ENCODE results near the gene NODAL. TPM values are rescaled to one million over a fixed set of nuclear protein-coding genes. Genes with fewer than 3 reads are reported as not detected.

Gene NODAL
- polyA plus RNA-seq, 2 of the 4 experiments (the other 2 are of a cell fraction) = not detected

GRCh38 chr10:70478191-70479164, 37.0 kb upstream of the NODAL start, which contains the start of gene PALD1 (continued):
- TF ChIP-seq KDM5A (IDR thresholded peaks at IDR 0.05) (no peak), HOXA7 (CRISPR knock-in tag; IDR thresholded peaks at IDR 0.05) (no peak), PHF8 (IDR thresholded peaks at IDR 0.05; ENCODE audit: borderline replicate concordance, low read depth) (peak; percentile 22; the same call in 1 of the 2 replicates), FOSB (CRISPR knock-in tag; IDR thresholded peaks at IDR 0.05) (no peak), SREBF2 (IDR thresholded peaks at IDR 0.05) (no peak), NR3C1 (IDR thresholded peaks at IDR 0.05) (no peak), ESRRA (IDR thresholded peaks at IDR 0.05; ENCODE audit: borderline replicate concordance, low read length) (no peak), JUN (IDR thresholded peaks at IDR 0.05) (no peak), HMGXB4 (CRISPR knock-in tag; IDR thresholded peaks at IDR 0.05; ENCODE audit: borderline replicate concordance) (no peak), ATOH8 (CRISPR knock-in tag; IDR thresholded peaks at IDR 0.05; ENCODE audit: low read depth) (no peak), MYC (IDR thresholded peaks at IDR 0.05; ENCODE audit: borderline replicate concordance, low read length) (no peak), TP53 (CRISPR knock-in tag; IDR thresholded peaks at IDR 0.05) (no peak), MAZ (IDR thresholded peaks at IDR 0.05; ENCODE audit: borderline replicate concordance, low read depth, low read length) (no peak), FOSL2 (IDR thresholded peaks at IDR 0.05) (no peak), FOSL2 (CRISPR knock-in tag; IDR thresholded peaks at IDR 0.05) (no peak), POLR2A (IDR thresholded peaks at IDR 0.05; ENCODE audit: low read length) (peak; percentile 73), PBX3 (IDR thresholded peaks at IDR 0.05) (no peak), RNF2 (IDR thresholded peaks at IDR 0.05; ENCODE audit: borderline replicate concordance, low read depth) (no peak), E2F6 (IDR thresholded peaks at IDR 0.05; ENCODE audit: borderline replicate concordance, low read depth) (peak; percentile 14; the same call in 1 of the 2 replicates), POLR2AphosphoS2 (conservative IDR thresholded peaks at IDR 0.05; ENCODE audit: low read length) (no peak), BCL3 (IDR thresholded peaks at IDR 0.05) (no peak), RARB (CRISPR knock-in tag; IDR thresholded peaks at IDR 0.05) (no peak), SMC3 (IDR thresholded peaks at IDR 0.05) (no peak), JUNB (IDR thresholded peaks at IDR 0.05) (no peak), RAD21 (conservative IDR thresholded peaks at IDR 0.05 in 1 of 2, IDR thresholded peaks at IDR 0.05 in 1 of 2) (no peak), HEYL (CRISPR knock-in tag; IDR thresholded peaks at IDR 0.05) (no peak), CEBPB (IDR thresholded peaks at IDR 0.05) (no peak), HDAC2 (IDR thresholded peaks at IDR 0.05) (no peak), CTCF (IDR thresholded peaks at IDR 0.05) (no peak)

Measured in A549 (cell line).